Activated CD8-positive, alpha-beta T cell treated with anti-CD3 and anti-CD28 coated beads, Interleukin-2, amount 10 ng/mL, durations not matched to agents 7 days and 5 days (primary cell): Measurements from ENCODE around the gene FXYD4. TPM values are rescaled to one million over a fixed set of nuclear protein-coding genes. Genes with fewer than 3 reads are reported as not detected.

Experiments used
- ATAC-seq: fragments of 150-1000 bp; cut with Tn5 transposase; one replicate; pipeline ENCODE4 v1.10.0; 2021; ENCODE audit warnings: moderate library complexity
- CTCF ChIA-PET: fragments of 350-600 bp; sonication (Branson Sonifier 250); formaldehyde crosslinking; loops from one replicate; lab custom pipeline; 2021; ENCODE audit warnings: antibody characterized with exemption; lab: Charles Lee
- POLR2A ChIA-PET: fragments of 350-600 bp; sonication (Branson Sonifier 250); formaldehyde crosslinking; loops from one replicate; lab custom pipeline; 2021; ENCODE audit warnings: antibody characterized with exemption; lab: Charles Lee
- DNase-seq: peaks from one replicate; pipeline ENCODE4 v3.0.0-alpha.2; 2020
- H3K27ac Mint-ChIP-seq: one replicate; pipeline ENCODE4 v1.8.0; 2021; ENCODE audit warnings: mild to moderate bottlenecking, mixed read lengths
- H3K27me3 Mint-ChIP-seq: one replicate; pipeline ENCODE4 v1.8.0; 2021; ENCODE audit warnings: low read depth, mixed read lengths
- H3K36me3 Mint-ChIP-seq: one replicate; pipeline ENCODE4 v1.8.0; 2021; ENCODE audit warnings: low read depth, mixed read lengths
- H3K4me1 Mint-ChIP-seq: one replicate; pipeline ENCODE4 v1.8.0; 2021; ENCODE audit warnings: low read depth, mixed read lengths
- H3K4me3 Mint-ChIP-seq: one replicate; pipeline ENCODE4 v1.8.0; 2021; ENCODE audit warnings: mild to moderate bottlenecking, mixed read lengths
- H3K9me3 Mint-ChIP-seq: one replicate; pipeline ENCODE4 v1.8.0; 2022; ENCODE audit warnings: mixed read lengths; ENCODE audit not compliant: insufficient read depth
- total RNA-seq, 2 experiments: library from RNA; stranded (reverse); gene quantifications; one replicate each; pipeline ENCODE4 v1.2.3, GENCODE V29; 2021

Gene FXYD4
- total RNA-seq, 2 experiments from 2014 or later, result not detected

DNA sequence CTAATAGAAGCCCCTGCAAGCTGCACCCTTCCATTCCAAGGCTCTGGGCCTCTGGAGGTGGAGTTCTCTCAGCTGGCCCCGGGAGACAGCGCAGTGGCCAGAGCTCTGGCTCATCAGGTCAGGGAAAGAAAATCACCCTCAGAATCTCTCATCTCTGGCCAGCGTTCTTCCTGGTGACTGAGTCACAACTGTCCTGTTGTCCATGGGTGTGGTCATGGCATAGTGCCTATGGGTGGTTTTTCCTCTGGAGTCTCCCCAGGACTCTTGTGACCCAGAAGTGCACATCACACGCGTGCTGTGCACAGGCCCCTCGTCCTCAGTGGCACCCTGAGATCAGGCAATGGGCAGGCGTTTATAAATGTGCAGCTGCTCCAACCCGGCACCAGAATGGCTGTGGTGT is 27.4 kb upstream of the FXYD4 start:
- POLR2A ChIA-PET, result interaction anchor here (0.6 kb wide), 1 partner anchor 176 kb away, joined by 4 read pairs; no protein-coding TSS in a partner anchor
- CTCF ChIA-PET, result interaction anchor here (1.4 to 3.1 kb wide), 3 partner anchors 17 to 52 kb away, joined by 4 to 22 read pairs (median 4); no protein-coding TSS in a partner anchor
- Mint-ChIP-seq H3K4me1 (peaks cover 35% of the 10 kb centered on the region), H3K4me3 (no peak overlapping the region), H3K27me3 (peaks cover 17% of the 10 kb centered on the region), H3K9me3 (no peaks in the 10 kb centered on the region), H3K36me3 (peaks cover 2% of the 10 kb centered on the region), H3K27ac (peak overlapping the region; percentile 48)
- no peak for DNase-seq
- no peak for ATAC-seq

DNA sequence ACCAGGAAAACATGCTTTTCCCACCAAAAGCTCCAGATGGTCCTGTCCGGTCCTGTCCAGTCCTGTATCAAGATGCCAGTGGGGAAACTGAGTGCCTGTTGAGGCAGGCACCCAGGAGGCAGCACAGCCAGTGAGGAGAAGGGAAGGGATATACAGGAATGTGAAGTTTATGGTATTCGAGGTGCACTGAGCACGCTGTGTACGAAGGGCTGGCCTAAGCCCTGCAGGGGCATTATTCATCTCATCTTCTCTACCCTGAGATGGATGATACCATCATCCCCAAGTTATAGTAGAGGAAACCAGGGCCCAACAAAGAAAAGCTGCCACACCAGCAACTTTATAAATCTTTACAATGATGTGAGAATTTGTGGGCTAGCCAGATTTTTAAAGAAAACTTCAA is 23.4 kb upstream of the FXYD4 start:
- ChIA-PET POLR2A (interaction anchor here (0.6 kb wide), 1 partner anchor 57 kb away, joined by 3 read pairs; no protein-coding TSS in a partner anchor), CTCF (interaction anchor here (0.6 to 3.2 kb wide), 19 partner anchors 14 to 508 kb away, joined by 3 to 97 read pairs (median 5); partner anchors contain the start of gene RASGEF1A)
- H3K4me3 Mint-ChIP-seq, result no peak overlapping the region
- H3K9me3 Mint-ChIP-seq, result no peaks in the 10 kb centered on the region
- peaks cover 2% of the 10 kb centered on the region for H3K36me3 Mint-ChIP-seq
- DNase-seq, result no peak
- H3K27ac Mint-ChIP-seq, result peak overlapping the region; percentile 70
- H3K27me3 Mint-ChIP-seq, result peaks cover 12% of the 10 kb centered on the region
- H3K4me1 Mint-ChIP-seq, result peaks cover 38% of the 10 kb centered on the region
- ATAC-seq, result no peak

DNA sequence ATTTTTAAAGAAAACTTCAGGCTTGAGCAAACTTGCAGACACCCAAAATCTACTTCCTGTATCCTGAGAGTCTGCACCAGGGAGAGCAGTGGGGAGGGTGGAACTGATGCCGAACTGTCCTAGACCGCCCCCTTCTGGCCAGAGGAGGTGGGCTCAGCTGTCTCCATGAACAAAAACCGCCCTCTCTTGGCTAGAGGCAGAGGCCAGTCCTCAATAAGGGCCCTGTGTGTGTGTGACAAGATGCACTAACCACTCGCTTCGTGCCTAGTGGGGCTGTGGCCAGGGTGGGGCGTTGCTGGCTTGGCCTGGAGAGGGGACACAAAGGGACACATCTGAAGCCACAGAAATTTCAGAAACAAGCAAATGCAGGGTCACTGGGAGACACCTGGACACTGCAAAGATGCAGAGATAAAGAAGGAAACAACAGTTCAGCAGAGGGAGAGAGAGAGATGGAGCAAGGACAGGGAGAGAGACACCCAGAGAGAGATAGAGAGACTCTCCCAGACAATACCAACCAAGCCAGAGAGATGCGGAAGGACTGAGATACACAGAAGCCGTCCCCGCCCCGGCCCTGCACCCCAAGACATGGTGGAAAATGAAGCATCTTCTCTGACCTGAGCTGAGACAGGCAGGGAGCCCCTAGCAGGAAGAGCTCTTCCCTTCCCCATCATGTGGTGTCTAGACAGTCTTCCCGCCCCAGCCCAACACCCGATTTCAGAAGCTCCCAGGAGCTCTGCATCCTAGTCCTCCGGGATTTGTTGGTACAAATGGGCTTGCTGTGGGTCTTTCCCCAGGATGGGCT is 22.7 kb upstream of the FXYD4 start:
- peaks cover 16% of the 10 kb centered on the region for H3K27me3 Mint-ChIP-seq
- H3K4me1 Mint-ChIP-seq, result peaks cover 38% of the 10 kb centered on the region
- DNase-seq, result peak; percentile 94
- H3K36me3 Mint-ChIP-seq, result peaks cover 2% of the 10 kb centered on the region
- peak; percentile 100 for ATAC-seq
- peak overlapping the region; percentile 70 for H3K27ac Mint-ChIP-seq
- ChIA-PET POLR2A (interaction anchor here (0.7 to 0.9 kb wide), 3 partner anchors 24 to 211 kb away, joined by 3 read pairs; partner anchors contain the start of gene CSGALNACT2), CTCF (interaction anchor here (0.8 to 3.2 kb wide), 29 partner anchors 9 to 189 kb away, joined by 3 to 97 read pairs (median 5); partner anchors contain the start of gene RASGEF1A)
- H3K4me3 Mint-ChIP-seq, result no peak overlapping the region
- no peaks in the 10 kb centered on the region for H3K9me3 Mint-ChIP-seq

DNA sequence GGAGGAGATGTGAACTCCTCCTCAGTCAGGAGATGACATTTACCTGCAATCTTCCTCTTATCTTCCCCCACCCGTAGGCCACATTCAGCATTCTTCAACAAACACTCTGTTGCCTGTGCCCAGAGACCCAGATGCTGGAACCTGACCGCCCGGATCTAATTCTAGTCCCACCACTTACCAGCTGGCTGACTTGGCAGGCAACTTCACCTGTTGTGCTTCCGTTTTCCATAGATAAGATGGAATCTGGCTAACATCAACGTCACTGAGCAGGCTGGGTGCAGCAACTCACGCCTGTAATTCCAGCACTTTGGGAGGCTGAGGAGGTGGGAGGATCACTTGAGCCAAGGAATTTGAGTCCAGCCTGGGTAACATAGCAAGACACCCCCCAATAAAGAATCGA is 21.3 kb upstream of the FXYD4 start:
- Mint-ChIP-seq H3K27me3 (peaks cover 20% of the 10 kb centered on the region), H3K36me3 (peaks cover 2% of the 10 kb centered on the region), H3K4me3 (no peak overlapping the region), H3K9me3 (no peaks in the 10 kb centered on the region), H3K27ac (no peak overlapping the region), H3K4me1 (peaks cover 27% of the 10 kb centered on the region)
- ATAC-seq (no peak), DNase-seq (no peak)
- POLR2A ChIA-PET, result no interaction called here
- CTCF ChIA-PET, result interaction anchor here (3.1 to 4.8 kb wide), 3 partner anchors 58 to 84 kb away, joined by 18 to 97 read pairs (median 23); partner anchors contain the start of gene RASGEF1A

DNA sequence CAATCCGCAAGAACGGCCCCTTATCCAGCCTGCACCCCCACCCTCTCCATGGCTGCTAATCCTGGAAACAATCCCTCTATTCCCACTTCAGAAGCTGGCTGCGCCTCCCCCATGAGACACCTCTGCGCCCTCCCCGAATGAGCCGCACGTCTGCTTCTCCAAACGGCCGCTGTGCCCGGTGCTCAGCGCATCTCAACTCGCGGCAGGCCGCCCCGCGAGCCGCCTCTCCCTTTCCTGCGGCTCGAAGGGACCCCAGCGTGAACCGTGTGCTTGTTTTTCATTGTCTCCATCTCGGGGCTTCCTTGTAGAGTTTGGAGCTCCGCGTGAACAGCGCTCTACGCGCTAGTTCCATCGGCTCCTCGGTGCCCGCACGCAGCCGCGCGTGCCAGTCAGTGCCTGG is 20.8 kb upstream of the FXYD4 start:
- Mint-ChIP-seq H3K4me3 (no peak overlapping the region), H3K9me3 (no peaks in the 10 kb centered on the region), H3K36me3 (peaks cover 2% of the 10 kb centered on the region), H3K4me1 (peaks cover 29% of the 10 kb centered on the region), H3K27me3 (peaks cover 20% of the 10 kb centered on the region), H3K27ac (no peak overlapping the region)
- ChIA-PET POLR2A (no interaction called here), CTCF (interaction anchor here (0.7 to 4.8 kb wide), 3 partner anchors 51 to 58 kb away, joined by 3 to 23 read pairs (median 3); no protein-coding TSS in a partner anchor)
- no peak for ATAC-seq
- no peak for DNase-seq

DNA sequence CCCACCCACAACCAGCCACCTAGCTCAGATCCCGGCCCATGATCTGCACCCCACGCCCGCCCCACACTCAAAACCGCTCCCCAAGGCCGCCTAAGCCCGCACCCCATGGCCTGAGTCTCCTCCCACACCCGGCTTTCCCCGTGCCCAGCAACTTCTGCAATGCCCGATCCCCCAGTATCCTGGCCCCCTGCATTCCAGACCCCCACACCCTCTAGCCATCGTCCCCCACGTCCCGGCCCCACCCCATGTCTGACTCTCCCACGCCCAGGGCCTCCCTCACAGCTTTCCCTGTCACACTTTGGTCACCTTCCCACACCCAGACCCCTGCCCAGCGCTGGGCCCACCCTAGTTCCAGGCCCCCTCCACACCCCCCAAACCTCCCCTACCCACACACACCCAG is 20.1 kb upstream of the FXYD4 start:
- Mint-ChIP-seq H3K4me1 (peaks cover 35% of the 10 kb centered on the region), H3K9me3 (no peaks in the 10 kb centered on the region), H3K36me3 (peaks cover 2% of the 10 kb centered on the region), H3K27me3 (peaks cover 20% of the 10 kb centered on the region), H3K4me3 (no peak overlapping the region), H3K27ac (no peak overlapping the region)
- ChIA-PET POLR2A (no interaction called here), CTCF (interaction anchor here (0.9 to 4.8 kb wide), 3 partner anchors 52 to 69 kb away, joined by 3 to 23 read pairs (median 3); no protein-coding TSS in a partner anchor)
- ATAC-seq (no peak), DNase-seq (no peak)

DNA sequence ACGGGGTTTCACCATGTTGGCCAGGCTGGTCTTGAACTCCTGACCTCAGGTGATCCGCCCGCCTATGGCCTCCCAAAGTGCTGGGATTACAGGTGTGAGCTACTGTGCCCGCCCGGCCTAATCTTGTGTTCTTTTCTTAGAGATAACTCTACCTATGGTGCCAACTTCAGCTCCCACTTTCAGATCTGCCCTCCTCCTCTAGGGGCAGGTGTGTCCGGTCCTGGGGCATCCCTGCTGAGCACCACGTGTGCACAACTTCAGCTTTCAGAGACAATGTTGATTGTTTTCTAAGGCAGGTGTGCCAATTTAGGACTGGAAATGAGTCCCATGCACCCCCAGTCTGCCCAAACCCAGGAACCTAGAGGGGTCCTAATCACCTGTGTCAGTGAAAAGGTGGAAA is 18.5 kb upstream of the FXYD4 start:
- H3K9me3 Mint-ChIP-seq, result no peaks in the 10 kb centered on the region
- no peak for DNase-seq
- H3K36me3 Mint-ChIP-seq, result peaks cover 2% of the 10 kb centered on the region
- peaks cover 20% of the 10 kb centered on the region for H3K27me3 Mint-ChIP-seq
- no peak for ATAC-seq
- POLR2A ChIA-PET, result no interaction called here
- H3K4me3 Mint-ChIP-seq, result no peak overlapping the region
- H3K4me1 Mint-ChIP-seq, result peaks cover 36% of the 10 kb centered on the region
- CTCF ChIA-PET, result interaction anchor here (1.4 to 4.8 kb wide), 3 partner anchors 60 to 148 kb away, joined by 4 to 23 read pairs (median 5); no protein-coding TSS in a partner anchor
- no peak overlapping the region for H3K27ac Mint-ChIP-seq

DNA sequence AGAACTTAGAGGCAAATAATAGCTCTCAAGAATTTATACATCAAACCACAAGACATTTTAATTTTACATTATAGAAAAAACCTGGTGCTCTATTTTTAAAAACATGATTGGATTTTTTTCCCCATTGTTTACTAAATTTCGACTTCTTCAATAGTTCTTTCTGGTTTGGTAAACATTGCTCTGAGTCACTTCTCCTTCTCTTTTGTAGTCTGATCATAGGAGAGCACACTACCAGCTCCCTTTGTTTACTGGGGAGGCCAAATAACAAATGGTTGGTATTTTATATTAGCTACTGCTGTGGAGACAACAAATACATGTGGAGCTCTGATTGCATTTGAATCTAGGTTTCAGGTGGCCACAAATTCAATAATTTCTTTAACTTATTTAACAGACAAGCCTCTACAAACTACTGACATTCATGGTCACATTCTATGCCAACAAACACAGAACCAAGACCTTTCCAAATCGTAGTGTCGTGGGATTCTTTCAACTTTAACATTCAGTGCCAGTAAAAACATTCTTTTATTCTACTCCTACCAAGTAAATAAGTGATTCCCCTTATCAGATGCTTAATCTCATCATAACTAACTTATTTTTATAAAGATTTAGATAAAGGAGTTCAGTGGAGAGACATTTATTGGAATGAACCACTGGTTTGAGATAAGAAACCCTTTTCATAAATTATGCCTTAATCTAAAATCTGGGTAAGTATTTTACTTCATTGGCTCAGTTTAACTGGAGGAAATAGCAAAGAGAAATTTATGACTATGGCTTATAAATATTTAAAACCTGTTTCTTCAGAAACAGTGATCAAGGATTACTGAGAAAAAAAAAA is 17.7 kb upstream of the FXYD4 start:
- POLR2A ChIA-PET, result no interaction called here
- no peak for DNase-seq
- Mint-ChIP-seq H3K27ac (no peak overlapping the region), H3K9me3 (no peaks in the 10 kb centered on the region), H3K4me3 (no peak overlapping the region), H3K27me3 (peaks cover 18% of the 10 kb centered on the region), H3K36me3 (peaks cover under 1% of the 10 kb centered on the region), H3K4me1 (peaks cover 29% of the 10 kb centered on the region)
- CTCF ChIA-PET, result interaction anchor here (1.4 to 4.8 kb wide), 4 partner anchors 61 to 149 kb away, joined by 4 to 23 read pairs (median 5); no protein-coding TSS in a partner anchor
- ATAC-seq, result no peak

DNA sequence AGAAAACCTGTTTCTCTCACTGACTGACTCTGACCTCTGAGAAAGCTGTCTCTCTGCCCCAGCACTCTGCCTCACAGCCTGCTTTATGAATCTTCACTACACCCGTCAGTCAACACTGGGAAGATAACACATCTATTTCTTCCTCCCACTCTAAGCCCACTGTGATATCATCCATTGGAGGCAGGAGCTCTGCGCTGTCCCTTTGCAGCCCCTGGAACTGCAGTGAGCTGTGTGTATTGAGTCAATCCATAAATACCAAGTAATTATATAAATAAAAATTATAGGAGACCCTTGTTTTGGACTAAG is 17.2 kb upstream of the FXYD4 start:
- H3K27me3 Mint-ChIP-seq, result peaks cover 17% of the 10 kb centered on the region
- CTCF ChIA-PET, result interaction anchor here (1.6 to 4.8 kb wide), 3 partner anchors 62 to 88 kb away, joined by 5 to 23 read pairs (median 5); no protein-coding TSS in a partner anchor
- peaks cover 23% of the 10 kb centered on the region for H3K4me1 Mint-ChIP-seq
- ATAC-seq (no peak), DNase-seq (no peak)
- H3K36me3 Mint-ChIP-seq, result no peaks in the 10 kb centered on the region
- H3K27ac Mint-ChIP-seq, result no peak overlapping the region
- no peak overlapping the region for H3K4me3 Mint-ChIP-seq
- no peaks in the 10 kb centered on the region for H3K9me3 Mint-ChIP-seq
- POLR2A ChIA-PET, result no interaction called here

DNA sequence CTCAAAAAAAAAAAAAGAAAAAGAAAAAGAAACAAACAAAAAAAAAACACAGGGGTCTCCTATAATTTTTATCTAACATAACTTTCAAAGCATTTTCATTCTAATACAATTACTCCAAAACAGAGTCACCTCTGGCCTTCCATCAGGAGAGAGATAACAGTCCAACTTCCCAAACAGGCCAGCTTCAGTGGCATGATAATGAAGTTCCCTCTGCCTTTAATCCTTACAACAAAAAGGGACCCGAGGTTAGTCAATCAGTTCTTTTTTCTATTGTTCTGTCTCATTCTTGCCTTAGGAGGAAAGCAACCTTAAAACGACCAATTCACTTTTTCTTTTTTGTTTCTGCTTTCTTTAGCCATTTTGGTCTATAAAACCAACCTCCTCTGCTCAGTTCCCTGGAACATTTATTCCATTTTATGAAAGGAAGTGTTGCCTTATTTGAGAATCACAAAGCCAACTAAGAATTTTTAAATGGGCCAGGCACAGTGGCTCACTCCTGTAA is 16.5 kb upstream of the FXYD4 start:
- Mint-ChIP-seq H3K4me1 (peaks cover 24% of the 10 kb centered on the region), H3K4me3 (no peak overlapping the region), H3K27ac (no peak overlapping the region), H3K9me3 (no peaks in the 10 kb centered on the region), H3K36me3 (no peaks in the 10 kb centered on the region), H3K27me3 (peaks cover 17% of the 10 kb centered on the region)
- no peak for DNase-seq
- no peak for ATAC-seq
- ChIA-PET POLR2A (interaction anchor here (0.6 kb wide), 1 partner anchor 31 kb away, joined by 4 read pairs; no protein-coding TSS in a partner anchor), CTCF (interaction anchor here (1.6 to 4.8 kb wide), 3 partner anchors 62 to 89 kb away, joined by 5 to 23 read pairs (median 9); no protein-coding TSS in a partner anchor)
